ENCODE data around the gene IL5.

The IL5 gene

GRCh38 chr5:132496631-132497487, 46.5 kb downstream of the IL5 start:
- H3K4me3 ChIP-seq, result peak overlapping the region; percentile 68
- peak overlapping the region; percentile 93 to 97 for H3K27ac ChIP-seq
- DNase-seq (ENCODE audit: low spot score), result peak; percentile 94
- no peak for TF ChIP-seq CTCF (IDR thresholded peaks at IDR 0.05)

- no peak for TF ChIP-seq CTCF (IDR thresholded peaks at IDR 0.05)
- peak overlapping the region; percentile 68 for H3K4me3 ChIP-seq
- peak overlapping the region; percentile 93 to 97 for H3K27ac ChIP-seq
- DNase-seq (ENCODE audit: low spot score), result no peak
Observed at GRCh38 chr5:132496191-132496630, 47.1 kb downstream of the IL5 start.

- TF ChIP-seq CTCF (IDR thresholded peaks at IDR 0.05), result no peak
- DNase-seq (ENCODE audit: low spot score), result peak; percentile 92
- Histone ChIP-seq H3K4me3 (peak overlapping the region; percentile 68), H3K27ac (peak overlapping the region; percentile 93 to 97)
Observed at GRCh38 chr5:132495667-132496190, 47.6 kb downstream of the IL5 start.

- no peak for DNase-seq (ENCODE audit: low spot score)
- no peak for TF ChIP-seq CTCF (IDR thresholded peaks at IDR 0.05)
- Histone ChIP-seq H3K27ac (peak overlapping the region in 1 of 2 donors; percentile 97), H3K4me3 (no peak overlapping the region)
Observed at GRCh38 chr5:132493821-132494220, 49.5 kb downstream of the IL5 start.

GRCh38 chr5:132493241-132493640, 50.1 kb downstream of the IL5 start:
- no peak overlapping the region for H3K4me3 ChIP-seq
- DNase-seq (ENCODE audit: low spot score), result peak; percentile 46
- TF ChIP-seq CTCF (IDR thresholded peaks at IDR 0.05), result no peak
- H3K27ac ChIP-seq, result no peak overlapping the region

- no peak overlapping the region for H3K4me3 ChIP-seq
- no peak for TF ChIP-seq CTCF (IDR thresholded peaks at IDR 0.05)
- no peak for DNase-seq (ENCODE audit: low spot score)
Observed at GRCh38 chr5:132492386-132493125, 50.8 kb downstream of the IL5 start.

More at GRCh38 chr5:132492386-132493125, 50.8 kb downstream of the IL5 start:
- H3K27ac ChIP-seq, result no peak overlapping the region

Measured in coronary artery (tissue), 2 donors.